Vagina (tissue), 2 donors: ENCODE results near the gene AP1AR. TPM values are rescaled to one million over a fixed set of nuclear protein-coding genes. Genes with fewer than 3 reads are reported as not detected.
A peak's percentile ranks its signal among the peaks of the same experiment; 100 is the strongest.

Experiments used
- DNase-seq, 2 donors: peaks; one replicate each; pipeline ENCODE4 v3.0.0-alpha.2; 2017; ENCODE audit errors: extremely low spot score in 2 of 2
- H3K27ac ChIP-seq: fragments of 200-600 bp; sonication (generic); one replicate; pipeline ENCODE4 v1.5.1; 2019
- H3K27me3 ChIP-seq: fragments of 200-600 bp; sonication (generic); one replicate; pipeline ENCODE4 v1.5.1; 2019
- H3K36me3 ChIP-seq, 2 donors: fragments of 200-600 bp; sonication (generic); one replicate each; pipeline ENCODE4 v1.5.1; 2017 to 2019
- H3K4me1 ChIP-seq: fragments of 200-600 bp; sonication (generic); one replicate; pipeline ENCODE4 v1.5.1; 2019
- H3K4me3 ChIP-seq, 2 donors: fragments of 200-600 bp; sonication (generic); 1 replicate in 1 of 2; 2 replicates in 1 of 2; pipeline ENCODE4 v1.5.1; 2016 to 2019
- H3K9me3 ChIP-seq: fragments of 200-600 bp; sonication (generic); one replicate; pipeline ENCODE4 v1.5.1; 2019
- POLR2A ChIP-seq, 2 donors: fragments of 450-650 bp; IDR thresholded peaks; one replicate each; pipeline ENCODE4 v1.6.1; 2017; ENCODE audit warnings: antibody characterized with exemption in 2 of 2, mild to moderate bottlenecking in 2 of 2, moderate library complexity in 2 of 2
- POLR2AphosphoS5 ChIP-seq, 2 donors: sonication (generic); formaldehyde crosslinking; IDR thresholded peaks; one replicate each; pipeline ENCODE4 v1.9.0; 2017; ENCODE audit warnings: antibody characterized with exemption in 2 of 2, mild to moderate bottlenecking in 2 of 2, low read depth in 1 of 2; ENCODE audit not compliant: insufficient read depth in 1 of 2
- intact Hi-C: fragments of 100-400 bp; cut with DNase I; formaldehyde crosslinking; loops from one replicate; pipeline ENCODE4 v1.15.1; 2023
- total RNA-seq: library from RNA; depleted of rRNA; stranded (reverse); fragments of >200 nt; gene quantifications from one replicate; pipeline ENCODE4 v1.2.3, GENCODE V29; 2016
- TF ChIP-seq, protein P1 (sequence below), 3 experiments: fragments of 450-650 bp in 2 of 3; fragments of 200-600 bp in 1 of 3; sonication (generic) in 1 of 3; IDR thresholded peaks; one replicate each; pipeline ENCODE4 v1.5.1; 2017 to 2019; ENCODE audit warnings: antibody characterized with exemption in 3 of 3, mild to moderate bottlenecking in 2 of 3, moderate library complexity in 2 of 3

Gene AP1AR
- total RNA-seq, 1 donor from 2014 or later: 28.2 TPM

GRCh38 chr4:112270051-112270450 is 38.5 kb downstream of the AP1AR start:
- TF ChIP-seq, protein P1, sequence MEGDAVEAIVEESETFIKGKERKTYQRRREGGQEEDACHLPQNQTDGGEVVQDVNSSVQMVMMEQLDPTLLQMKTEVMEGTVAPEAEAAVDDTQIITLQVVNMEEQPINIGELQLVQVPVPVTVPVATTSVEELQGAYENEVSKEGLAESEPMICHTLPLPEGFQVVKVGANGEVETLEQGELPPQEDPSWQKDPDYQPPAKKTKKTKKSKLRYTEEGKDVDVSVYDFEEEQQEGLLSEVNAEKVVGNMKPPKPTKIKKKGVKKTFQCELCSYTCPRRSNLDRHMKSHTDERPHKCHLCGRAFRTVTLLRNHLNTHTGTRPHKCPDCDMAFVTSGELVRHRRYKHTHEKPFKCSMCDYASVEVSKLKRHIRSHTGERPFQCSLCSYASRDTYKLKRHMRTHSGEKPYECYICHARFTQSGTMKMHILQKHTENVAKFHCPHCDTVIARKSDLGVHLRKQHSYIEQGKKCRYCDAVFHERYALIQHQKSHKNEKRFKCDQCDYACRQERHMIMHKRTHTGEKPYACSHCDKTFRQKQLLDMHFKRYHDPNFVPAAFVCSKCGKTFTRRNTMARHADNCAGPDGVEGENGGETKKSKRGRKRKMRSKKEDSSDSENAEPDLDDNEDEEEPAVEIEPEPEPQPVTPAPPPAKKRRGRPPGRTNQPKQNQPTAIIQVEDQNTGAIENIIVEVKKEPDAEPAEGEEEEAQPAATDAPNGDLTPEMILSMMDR (IDR thresholded peaks at IDR 0.05): no peak
- no peak for TF ChIP-seq POLR2AphosphoS5 (IDR thresholded peaks at IDR 0.05; ENCODE audit: insufficient read depth in 1 of 2, low read depth in 1 of 2)
- no peak for TF ChIP-seq POLR2A (IDR thresholded peaks at IDR 0.05)
- peaks cover 0 to 5% of the 10 kb centered on the region in 2 donors for H3K36me3 ChIP-seq
- no peaks in the 10 kb centered on the region for H3K4me1 ChIP-seq
- no peak overlapping the region for H3K4me3 ChIP-seq
- H3K27ac ChIP-seq: no peak overlapping the region
- no peaks in the 10 kb centered on the region for H3K27me3 ChIP-seq
- no peaks in the 10 kb centered on the region for H3K9me3 ChIP-seq
- intact Hi-C loops: no loop called here
- DNase-seq: no peak

GRCh38 chr4:112270640-112271421 is 39.2 kb downstream of the AP1AR start:
- H3K9me3 ChIP-seq: no peaks in the 10 kb centered on the region
- intact Hi-C loops: no loop called here
- peaks cover 0 to 1% of the 10 kb centered on the region in 2 donors for H3K36me3 ChIP-seq
- H3K27me3 ChIP-seq: no peaks in the 10 kb centered on the region
- H3K4me1 ChIP-seq: no peaks in the 10 kb centered on the region
- no peak overlapping the region for H3K27ac ChIP-seq
- no peak for DNase-seq
- H3K4me3 ChIP-seq: no peak overlapping the region
- TF ChIP-seq POLR2AphosphoS5 (IDR thresholded peaks at IDR 0.05; ENCODE audit: insufficient read depth in 1 of 2, low read depth in 1 of 2) (peak in 1 of 2 donors; percentile 30), POLR2A (IDR thresholded peaks at IDR 0.05) (no peak)

- no peaks in the 10 kb centered on the region for H3K9me3 ChIP-seq
- TF ChIP-seq POLR2AphosphoS5 (IDR thresholded peaks at IDR 0.05; ENCODE audit: insufficient read depth in 1 of 2, low read depth in 1 of 2) (no peak), POLR2A (IDR thresholded peaks at IDR 0.05) (no peak)
- TF ChIP-seq, protein P1 (IDR thresholded peaks at IDR 0.05): no peak
- H3K27ac ChIP-seq: no peak overlapping the region
- peaks cover 0 to 9% of the 10 kb centered on the region in 2 donors for H3K36me3 ChIP-seq
- DNase-seq: no peak
- intact Hi-C loops: no loop called here
- H3K27me3 ChIP-seq: no peaks in the 10 kb centered on the region
- no peak overlapping the region for H3K4me3 ChIP-seq
- H3K4me1 ChIP-seq: peaks cover 11% of the 10 kb centered on the region
Measured at GRCh38 chr4:112272292-112272691, 40.7 kb downstream of the AP1AR start.

GRCh38 chr4:112274959-112275358 is 43.4 kb downstream of the AP1AR start:
- no peaks in the 10 kb centered on the region for H3K9me3 ChIP-seq
- peaks cover 11% of the 10 kb centered on the region for H3K4me1 ChIP-seq
- no peaks in the 10 kb centered on the region for H3K27me3 ChIP-seq
- intact Hi-C loops: no loop called here
- peaks cover 0 to 9% of the 10 kb centered on the region in 2 donors for H3K36me3 ChIP-seq
- no peak overlapping the region for H3K27ac ChIP-seq
- H3K4me3 ChIP-seq: no peak overlapping the region
- DNase-seq: no peak
- TF ChIP-seq, protein P1 (IDR thresholded peaks at IDR 0.05): no peak
- no peak for TF ChIP-seq POLR2A (IDR thresholded peaks at IDR 0.05)
- TF ChIP-seq POLR2AphosphoS5 (IDR thresholded peaks at IDR 0.05; ENCODE audit: insufficient read depth in 1 of 2, low read depth in 1 of 2): no peak

GRCh38 chr4:112276113-112276512 is 44.5 kb downstream of the AP1AR start:
- DNase-seq: no peak
- TF ChIP-seq POLR2AphosphoS5 (IDR thresholded peaks at IDR 0.05; ENCODE audit: insufficient read depth in 1 of 2, low read depth in 1 of 2) (no peak), POLR2A (IDR thresholded peaks at IDR 0.05) (no peak)
- TF ChIP-seq, protein P1 (IDR thresholded peaks at IDR 0.05): no peak
- intact Hi-C loops: no loop called here
- Histone ChIP-seq H3K4me1 (peaks cover 17% of the 10 kb centered on the region), H3K27me3 (no peaks in the 10 kb centered on the region), H3K36me3 (peaks cover 0 to 9% of the 10 kb centered on the region in 2 donors), H3K27ac (no peak overlapping the region), H3K9me3 (no peaks in the 10 kb centered on the region), H3K4me3 (no peak overlapping the region)
